ENCODE results near the gene ARHGAP6.

DNA sequence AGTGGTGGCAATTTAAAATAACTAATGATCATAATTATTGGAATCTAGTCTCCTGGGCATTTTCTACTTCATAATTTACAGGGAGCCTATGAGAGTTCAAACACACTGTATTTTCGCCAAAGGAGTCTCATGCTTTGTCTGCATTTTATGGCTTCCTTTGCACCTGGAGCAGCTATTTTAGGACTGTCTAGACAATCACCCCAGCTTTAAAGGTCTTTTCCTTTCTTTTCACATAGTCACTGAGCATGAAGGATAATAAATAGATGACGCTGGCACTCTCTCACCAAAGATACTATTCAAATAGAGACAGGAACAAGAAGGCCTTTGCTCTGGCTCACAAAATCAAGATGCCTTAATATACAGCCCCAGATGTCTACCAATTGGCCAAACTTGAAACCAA is 329.5 kb downstream of the ARHGAP6 start:
- TF ChIP-seq POLR2A (IDR thresholded peaks at IDR 0.05): no peak
- TF ChIP-seq, protein P1, sequence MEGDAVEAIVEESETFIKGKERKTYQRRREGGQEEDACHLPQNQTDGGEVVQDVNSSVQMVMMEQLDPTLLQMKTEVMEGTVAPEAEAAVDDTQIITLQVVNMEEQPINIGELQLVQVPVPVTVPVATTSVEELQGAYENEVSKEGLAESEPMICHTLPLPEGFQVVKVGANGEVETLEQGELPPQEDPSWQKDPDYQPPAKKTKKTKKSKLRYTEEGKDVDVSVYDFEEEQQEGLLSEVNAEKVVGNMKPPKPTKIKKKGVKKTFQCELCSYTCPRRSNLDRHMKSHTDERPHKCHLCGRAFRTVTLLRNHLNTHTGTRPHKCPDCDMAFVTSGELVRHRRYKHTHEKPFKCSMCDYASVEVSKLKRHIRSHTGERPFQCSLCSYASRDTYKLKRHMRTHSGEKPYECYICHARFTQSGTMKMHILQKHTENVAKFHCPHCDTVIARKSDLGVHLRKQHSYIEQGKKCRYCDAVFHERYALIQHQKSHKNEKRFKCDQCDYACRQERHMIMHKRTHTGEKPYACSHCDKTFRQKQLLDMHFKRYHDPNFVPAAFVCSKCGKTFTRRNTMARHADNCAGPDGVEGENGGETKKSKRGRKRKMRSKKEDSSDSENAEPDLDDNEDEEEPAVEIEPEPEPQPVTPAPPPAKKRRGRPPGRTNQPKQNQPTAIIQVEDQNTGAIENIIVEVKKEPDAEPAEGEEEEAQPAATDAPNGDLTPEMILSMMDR (IDR thresholded peaks at IDR 0.05): no peak
